IMR-90 (cell line): ENCODE results near the gene RAP1GAP. TPM values are rescaled to one million over a fixed set of nuclear protein-coding genes. Genes with fewer than 3 reads are reported as not detected.

Experiments
- ATAC-seq: fragments of 200-7000 bp; cut with Tn5 transposase; 2 replicates; pipeline ENCODE4 v1.9.1; 2020; ENCODE audit warnings: low read depth, mild to moderate bottlenecking, moderate library complexity
- BruUV-seq: library from RNA; stranded (reverse); fragments of 400-500 nt; replicated peaks from 2 replicates; lab custom pipeline; 2021; lab: Mats Ljungman, UMichigan
- CTCF ChIA-PET: fragments of 300-600 bp; formaldehyde crosslinking; extraction: SDS; loops from one replicate; lab custom pipeline; 2021; ENCODE audit warnings: antibody characterized with exemption; lab: Yijun Ruan, JAX
- POLR2A ChIA-PET: fragments of 300-600 bp; sonication (Branson Sonifier 250); formaldehyde crosslinking; loops from one replicate; lab custom pipeline; 2022; ENCODE audit warnings: antibody characterized with exemption; ENCODE audit not compliant: unreplicated experiment; lab: Charles Lee
- DNase-seq: peaks from one replicate; pipeline ENCODE4 v3.0.0; 2013
- H2AFZ ChIP-seq: replicated peaks from 2 replicates; pipeline ENCODE3; 2013; ENCODE audit warnings: low read length, mild to moderate bottlenecking; ENCODE audit not compliant: poor library complexity
- H2AK5ac ChIP-seq: 2 replicates; pipeline ENCODE4 v1.6.1; 2013; ENCODE audit warnings: low read depth, low read length, inconsistent platforms
- H2AK9ac ChIP-seq: replicated peaks from 2 replicates; pipeline ENCODE3; 2013; ENCODE audit warnings: mild to moderate bottlenecking, low read depth, low read length, moderate library complexity; ENCODE audit not compliant: poor library complexity
- H2BK120ac ChIP-seq: 2 replicates; pipeline ENCODE4 v1.6.1; 2013; ENCODE audit warnings: low read depth, low read length, inconsistent platforms
- H2BK15ac ChIP-seq: 3 replicates; pipeline ENCODE4 v1.6.1; 2013; ENCODE audit warnings: low read depth, low read length, inconsistent platforms
- H2BK20ac ChIP-seq: 2 replicates; pipeline ENCODE4 v1.6.1; 2013; ENCODE audit warnings: low read depth, mild to moderate bottlenecking, inconsistent platforms, low read length, moderate library complexity
- H2BK5ac ChIP-seq: 2 replicates; pipeline ENCODE4 v1.6.1; 2013; ENCODE audit warnings: mild to moderate bottlenecking, low read depth, low read length, inconsistent platforms; ENCODE audit not compliant: poor library complexity, severe bottlenecking
- H3K14ac ChIP-seq: replicated peaks from 2 replicates; pipeline ENCODE4 v1.6.1; 2013; ENCODE audit warnings: low read depth, low read length, inconsistent platforms
- H3K18ac ChIP-seq: 2 replicates; pipeline ENCODE4 v1.6.1; 2013; ENCODE audit warnings: low read depth, low read length, control low read depth
- H3K23ac ChIP-seq: 2 replicates; pipeline ENCODE4 v1.6.1; 2013; ENCODE audit warnings: low read depth, low read length, inconsistent platforms
- H3K27ac ChIP-seq: 2 replicates; pipeline ENCODE4 v1.5.1; 2013; ENCODE audit warnings: mild to moderate bottlenecking, control low read depth, low read length; ENCODE audit not compliant: insufficient read depth
- H3K27me3 ChIP-seq: 2 replicates; pipeline ENCODE4 v1.6.1; 2013; ENCODE audit warnings: low read length; ENCODE audit not compliant: control insufficient read depth, insufficient read depth
- H3K36me3 ChIP-seq: 2 replicates; pipeline ENCODE4 v1.6.1; 2013; ENCODE audit warnings: low read length, mixed read lengths; ENCODE audit not compliant: control insufficient read depth, insufficient read depth
- H3K4ac ChIP-seq: 2 replicates; pipeline ENCODE4 v1.6.1; 2013; ENCODE audit warnings: low read depth, low read length, inconsistent platforms
- H3K4me1 ChIP-seq: 2 replicates; pipeline ENCODE4 v1.6.1; 2013; ENCODE audit warnings: low read length, mixed read lengths; ENCODE audit not compliant: control insufficient read depth, insufficient read depth
- H3K4me2 ChIP-seq: 2 replicates; pipeline ENCODE4 v1.6.1; 2013; ENCODE audit warnings: low read depth, mild to moderate bottlenecking, control low read depth, low read length, moderate library complexity
- H3K4me3 ChIP-seq: 2 replicates; pipeline ENCODE4 v1.5.1; 2013; ENCODE audit warnings: low read depth, mild to moderate bottlenecking, control low read depth, low read length, moderate library complexity; ENCODE audit not compliant: insufficient read depth
- H3K56ac ChIP-seq: 2 replicates; pipeline ENCODE4 v1.6.1; 2013; ENCODE audit warnings: low read length, inconsistent platforms; ENCODE audit not compliant: insufficient read depth; ENCODE audit errors: extremely low read depth
- H3K79me1 ChIP-seq, 2 experiments: 2 replicates each; pipeline ENCODE4 v1.6.1; 2013; ENCODE audit warnings: low read length in 2 of 2, inconsistent platforms in 1 of 2, low read depth in 1 of 2
- H3K9ac ChIP-seq: 2 replicates; pipeline ENCODE4 v1.6.1; 2013; ENCODE audit warnings: low read depth, low read length, control low read depth
- H3K9me1 ChIP-seq: 2 replicates; pipeline ENCODE4 v1.6.1; 2013; ENCODE audit warnings: low read length, inconsistent platforms; ENCODE audit not compliant: insufficient read depth
- H3K9me3 ChIP-seq: 2 replicates; pipeline ENCODE4 v1.6.1; 2013; ENCODE audit warnings: low read length; ENCODE audit not compliant: control insufficient read depth, insufficient read depth
- H4K20me1 ChIP-seq: 2 replicates; pipeline ENCODE4 v1.6.1; 2013; ENCODE audit warnings: low read length, inconsistent platforms; ENCODE audit not compliant: insufficient read depth
- H4K5ac ChIP-seq: 2 replicates; pipeline ENCODE4 v1.6.1; 2013; ENCODE audit warnings: mild to moderate bottlenecking, low read depth, low read length, control low read depth
- H4K8ac ChIP-seq, 2 experiments: 2 replicates each; pipeline ENCODE4 v1.6.1; 2013; ENCODE audit warnings: low read depth in 2 of 2, low read length in 2 of 2, control low read depth in 1 of 2, inconsistent platforms in 1 of 2
- H4K91ac ChIP-seq: 2 replicates; pipeline ENCODE4 v1.6.1; 2013; ENCODE audit warnings: low read depth, low read length, inconsistent platforms; ENCODE audit not compliant: insufficient read depth
- BHLHE40 ChIP-seq: fragments of 150-350 bp; IDR thresholded peaks from 2 replicates; pipeline ENCODE4 v1.6.1; 2016; ENCODE audit warnings: mild to moderate bottlenecking, low read depth, low read length
- CEBPB ChIP-seq: IDR thresholded peaks from 2 replicates; pipeline ENCODE4 v1.6.1; 2012; ENCODE audit warnings: low read depth, low read length, improper control_type of control experiment
- MAZ ChIP-seq: IDR thresholded peaks from 2 replicates; pipeline ENCODE4 v1.6.1; 2012; ENCODE audit warnings: low read depth, mild to moderate bottlenecking, low read length, improper control_type of control experiment, moderate library complexity, borderline replicate concordance
- NFE2L2 ChIP-seq: fragments of 150-350 bp; IDR thresholded peaks from 2 replicates; pipeline ENCODE4 v1.6.1; 2016; ENCODE audit warnings: low read depth, mild to moderate bottlenecking, low read length
- POLR2A ChIP-seq: IDR thresholded peaks from 2 replicates; pipeline ENCODE4 v1.6.1; 2012; ENCODE audit warnings: mild to moderate bottlenecking, low read depth, low read length
- RAD21 ChIP-seq: IDR thresholded peaks from 2 replicates; pipeline ENCODE4 v1.6.1; 2012; ENCODE audit warnings: low read length, improper control_type of control experiment
- SMC3 ChIP-seq: fragments of 150-350 bp; IDR thresholded peaks from 2 replicates; pipeline ENCODE4 v1.6.1; 2016; ENCODE audit warnings: low read depth, mild to moderate bottlenecking, antibody characterized with exemption, low read length, moderate library complexity
- WGBS, 2 experiments: methylation state at CpG; one replicate each; pipeline versions ENCODE4 v1.1.5 to v1.1.7; 2013; ENCODE audit warnings: missing lambda C conversion rate in 2 of 2; ENCODE audit not compliant: insufficient read length in 1 of 2; ENCODE audit errors: extremely low coverage in 2 of 2; 5-methylcytosine and 5-hydroxymethylcytosine counted together
- dilution Hi-C: fragments of 300-500 bp; cut with HindIII; formaldehyde crosslinking; loops from one replicate; pipeline ENCODE4 v1.14.3; 2018; ENCODE audit warnings: low sequenced_read_pairs; ENCODE audit not compliant: unreplicated experiment
- in situ Hi-C: fragments of 300-500 bp; cut with MboI; formaldehyde crosslinking; loops from 3 replicates; pipeline ENCODE4 v1.14.3; 2019; ENCODE audit warnings: low sequenced_read_pairs, inconsistent platforms, mixed read lengths
- intact Hi-C: fragments of 100-400 bp; cut with micrococcal nuclease; formaldehyde crosslinking; loops from 2 replicates; pipeline ENCODE4 v1.10.0; 2022
- polyA plus RNA-seq, 3 experiments: library from polyadenylated mRNA; depleted of rRNA; stranded (reverse); fragments of >200 nt; gene quantifications; 2 replicates each; pipeline ENCODE4 v1.2.3, GENCODE V29; 2012; ENCODE audit warnings: low replicate concordance in 1 of 3
- total RNA-seq: library from RNA; depleted of rRNA; stranded (reverse); fragments of >200 nt; gene quantifications from 2 replicates; pipeline ENCODE4 v1.2.3, GENCODE V29; 2012
- TF ChIP-seq, protein P1 (sequence below): fragments of 150-350 bp; IDR thresholded peaks from 2 replicates; pipeline ENCODE4 v1.6.1; 2016; ENCODE audit warnings: low read depth, mild to moderate bottlenecking, low read length, moderate library complexity, borderline replicate concordance
- TF ChIP-seq, protein P2 (sequence below): conservative IDR thresholded peaks from 2 replicates; pipeline ENCODE4 v1.5.1; 2012; ENCODE audit warnings: mild to moderate bottlenecking, low read depth, low read length, improper control_type of control experiment

RAP1GAP gene
- total and polyA plus RNA-seq, 2 of the 4 experiments (the other 2 are of a cell fraction) = under 0.01 to 0.10 TPM

DNA sequence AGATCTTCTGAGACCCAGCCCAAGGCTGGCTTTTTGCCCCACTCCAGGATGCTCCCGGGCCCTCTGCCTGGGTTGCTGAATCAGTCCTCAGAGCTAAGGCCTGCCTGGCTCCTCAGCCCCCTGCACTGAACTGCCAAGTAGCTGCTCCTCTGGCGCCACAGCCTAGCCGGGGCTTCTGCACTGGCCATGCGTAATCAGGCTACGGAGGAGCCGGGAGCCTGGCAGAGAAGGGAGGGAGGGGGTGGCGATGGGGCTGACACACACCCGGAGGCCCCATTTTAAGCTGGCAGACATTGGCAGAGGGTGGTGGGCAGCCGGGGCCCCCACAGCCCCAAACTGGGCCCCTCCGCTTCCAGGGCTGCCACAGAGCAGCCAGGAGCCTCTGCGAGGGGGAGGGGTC lies 121.3 kb downstream of the RAP1GAP start:
- dilution Hi-C loops = no loop called here

More for the DNA sequence above, 121.3 kb downstream of the RAP1GAP start:
- BruUV-seq = no TSS peak
- in situ Hi-C loops (no loop called here), intact Hi-C loops (no loop called here)
- Histone ChIP-seq H3K23ac (no peak overlapping the region), H3K9me3 (no peaks in the 10 kb centered on the region), H3K27me3 (peaks cover 3% of the 10 kb centered on the region; the same call in 1 of the 2 replicates), H3K14ac (no peak overlapping the region), H2AFZ (no peak overlapping the region), H2BK15ac (no peak overlapping the region), H3K4ac (no peak overlapping the region), H3K79me1 (no peaks in the 10 kb centered on the region), H2BK5ac (no peak overlapping the region), H2AK5ac (no peak overlapping the region), H3K4me1 (peaks cover 6% of the 10 kb centered on the region), H4K91ac (no peak overlapping the region), H3K4me3 (no peak overlapping the region), H2BK120ac (no peak overlapping the region), H2AK9ac (no peak overlapping the region), H4K5ac (no peak overlapping the region), H4K8ac (no peak overlapping the region), H3K56ac (no peak overlapping the region), H3K4me2 (no peak overlapping the region), H3K36me3 (no peaks in the 10 kb centered on the region), H3K9ac (no peak overlapping the region), H3K18ac (no peak overlapping the region), H2BK20ac (no peak overlapping the region), H4K20me1 (no peaks in the 10 kb centered on the region), H3K9me1 (peaks cover 13% of the 10 kb centered on the region; the same call in 1 of the 2 replicates), H3K27ac (no peak overlapping the region)
- ChIA-PET CTCF (no interaction called here), POLR2A (no interaction called here)
- ATAC-seq (no peak), DNase-seq (no peak)
- TF ChIP-seq, protein P1, sequence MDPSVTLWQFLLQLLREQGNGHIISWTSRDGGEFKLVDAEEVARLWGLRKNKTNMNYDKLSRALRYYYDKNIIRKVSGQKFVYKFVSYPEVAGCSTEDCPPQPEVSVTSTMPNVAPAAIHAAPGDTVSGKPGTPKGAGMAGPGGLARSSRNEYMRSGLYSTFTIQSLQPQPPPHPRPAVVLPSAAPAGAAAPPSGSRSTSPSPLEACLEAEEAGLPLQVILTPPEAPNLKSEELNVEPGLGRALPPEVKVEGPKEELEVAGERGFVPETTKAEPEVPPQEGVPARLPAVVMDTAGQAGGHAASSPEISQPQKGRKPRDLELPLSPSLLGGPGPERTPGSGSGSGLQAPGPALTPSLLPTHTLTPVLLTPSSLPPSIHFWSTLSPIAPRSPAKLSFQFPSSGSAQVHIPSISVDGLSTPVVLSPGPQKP = no peak
- TF ChIP-seq POLR2A (no peak), CEBPB (no peak), SMC3 (no peak), MAZ (no peak), BHLHE40 (no peak), NFE2L2 (no peak), RAD21 (no peak)
- TF ChIP-seq, protein P2, sequence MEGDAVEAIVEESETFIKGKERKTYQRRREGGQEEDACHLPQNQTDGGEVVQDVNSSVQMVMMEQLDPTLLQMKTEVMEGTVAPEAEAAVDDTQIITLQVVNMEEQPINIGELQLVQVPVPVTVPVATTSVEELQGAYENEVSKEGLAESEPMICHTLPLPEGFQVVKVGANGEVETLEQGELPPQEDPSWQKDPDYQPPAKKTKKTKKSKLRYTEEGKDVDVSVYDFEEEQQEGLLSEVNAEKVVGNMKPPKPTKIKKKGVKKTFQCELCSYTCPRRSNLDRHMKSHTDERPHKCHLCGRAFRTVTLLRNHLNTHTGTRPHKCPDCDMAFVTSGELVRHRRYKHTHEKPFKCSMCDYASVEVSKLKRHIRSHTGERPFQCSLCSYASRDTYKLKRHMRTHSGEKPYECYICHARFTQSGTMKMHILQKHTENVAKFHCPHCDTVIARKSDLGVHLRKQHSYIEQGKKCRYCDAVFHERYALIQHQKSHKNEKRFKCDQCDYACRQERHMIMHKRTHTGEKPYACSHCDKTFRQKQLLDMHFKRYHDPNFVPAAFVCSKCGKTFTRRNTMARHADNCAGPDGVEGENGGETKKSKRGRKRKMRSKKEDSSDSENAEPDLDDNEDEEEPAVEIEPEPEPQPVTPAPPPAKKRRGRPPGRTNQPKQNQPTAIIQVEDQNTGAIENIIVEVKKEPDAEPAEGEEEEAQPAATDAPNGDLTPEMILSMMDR = no peak
- 62% methylated on average over 2 of the region's 11 CpGs; no CpG with 5 or more reads in 1 of the 2 experiments for WGBS, 2 experiments
